Neural cell (in vitro differentiated cells): ENCODE data around the gene FAM174C. TPM values are rescaled to one million over a fixed set of nuclear protein-coding genes. Genes with fewer than 3 reads are reported as not detected.

ENCODE experiments used
- H2AFZ ChIP-seq: fragments of 200-600, 300-800 bp; sonication (generic), shearing (Covaris generic); 2 replicates; pipeline ENCODE4 v1.6.0; 2014; ENCODE audit warnings: low read depth, mild to moderate bottlenecking, antibody characterized with exemption, low read length, moderate library complexity
- H3F3A ChIP-seq: fragments of 200-600 bp; shearing (Covaris generic); 2 replicates; pipeline ENCODE4 v1.6.1; 2016; ENCODE audit warnings: mild to moderate bottlenecking, moderate library complexity, mixed read lengths, antibody characterized with exemption, low read length; ENCODE audit not compliant: insufficient read depth, poor library complexity, severe bottlenecking
- H3K27ac ChIP-seq: fragments of 200-600, 300-800 bp; sonication (generic), shearing (Covaris generic); 2 replicates; pipeline ENCODE4 v1.5.1; 2014; ENCODE audit warnings: mild to moderate bottlenecking, low read length, moderate library complexity
- H3K27me3 ChIP-seq: fragments of 300-800, 200-600 bp; sonication (generic), shearing (Covaris generic); 2 replicates; pipeline ENCODE4 v1.6.0; 2014; ENCODE audit warnings: mild to moderate bottlenecking, low read depth, low read length, moderate library complexity; ENCODE audit not compliant: insufficient read depth
- H3K36me3 ChIP-seq: fragments of 300-800, 200-600 bp; sonication (generic), shearing (Covaris generic); 2 replicates; pipeline ENCODE4 v1.5.1; 2014; ENCODE audit warnings: mild to moderate bottlenecking, antibody characterized with exemption, low read length, moderate library complexity; ENCODE audit not compliant: insufficient read depth
- H3K4me2 ChIP-seq: fragments of 300-800, 200-600 bp; sonication (generic), shearing (Covaris generic); 2 replicates; pipeline ENCODE4 v1.6.0; 2014; ENCODE audit warnings: mild to moderate bottlenecking, low read length
- H3K4me3 ChIP-seq: fragments of 300-800, 200-600 bp; sonication (generic), shearing (Covaris generic); 2 replicates; pipeline ENCODE4 v1.5.1; 2014; ENCODE audit warnings: mild to moderate bottlenecking, low read length, moderate library complexity
- H3K79me2 ChIP-seq: fragments of 200-600 bp; shearing (Covaris generic); replicated peaks from 2 replicates; pipeline ENCODE4 v1.6.0; 2014; ENCODE audit warnings: mild to moderate bottlenecking, low read length, moderate library complexity; ENCODE audit not compliant: insufficient read depth
- H3K9ac ChIP-seq: fragments of 300-800, 200-600 bp; sonication (generic), shearing (Covaris generic); 2 replicates; pipeline ENCODE4 v1.6.1; 2016; ENCODE audit warnings: mild to moderate bottlenecking, low read length, mixed read lengths
- H3K9me2 ChIP-seq: fragments of 200-600 bp; shearing (Covaris generic); 2 replicates; pipeline ENCODE4 v1.6.1; 2016; ENCODE audit warnings: mild to moderate bottlenecking, low read length, mixed read lengths; ENCODE audit not compliant: insufficient read depth
- H3K9me3 ChIP-seq: fragments of 200-600, 300-800 bp; sonication (generic), shearing (Covaris generic); 2 replicates; pipeline ENCODE4 v1.6.1; 2016; ENCODE audit warnings: mild to moderate bottlenecking, mixed run types, low read length, moderate library complexity, mixed read lengths
- H4K20me1 ChIP-seq: fragments of 200-600 bp; shearing (Covaris generic); 2 replicates; pipeline ENCODE4 v1.6.1; 2016; ENCODE audit warnings: mild to moderate bottlenecking, mixed run types; ENCODE audit not compliant: insufficient read depth
- EP300 ChIP-seq: fragments of 450-650 bp; conservative IDR thresholded peaks from 2 replicates; pipeline ENCODE4 v1.6.1; 2014; ENCODE audit warnings: antibody characterized with exemption, mild to moderate bottlenecking, moderate library complexity; ENCODE audit not compliant: poor library complexity, severe bottlenecking
- EZH2 ChIP-seq: fragments of 200-600, 300-800 bp; shearing (Covaris generic), sonication (generic); IDR thresholded peaks from 2 replicates; pipeline ENCODE4 v1.6.1; 2014; ENCODE audit warnings: antibody characterized with exemption, low read length, borderline replicate concordance, mild to moderate bottlenecking; ENCODE audit not compliant: insufficient read depth, poor library complexity, severe bottlenecking
- MXI1 ChIP-seq: fragments of 450-650 bp; conservative IDR thresholded peaks from 2 replicates; pipeline ENCODE4 v1.6.1; 2014; ENCODE audit warnings: antibody characterized with exemption, mild to moderate bottlenecking; ENCODE audit not compliant: poor library complexity, severe bottlenecking
- POLR2AphosphoS5 ChIP-seq: IDR thresholded peaks from 2 replicates; pipeline ENCODE4 v1.6.1; 2012
- RAD21 ChIP-seq: fragments of 450-650 bp; conservative IDR thresholded peaks from 2 replicates; pipeline ENCODE4 v1.6.1; 2014; ENCODE audit warnings: antibody characterized with exemption, mild to moderate bottlenecking, moderate library complexity
- SMC3 ChIP-seq: fragments of 450-650 bp; conservative IDR thresholded peaks from 2 replicates; pipeline ENCODE4 v1.6.1; 2014; ENCODE audit warnings: antibody characterized with exemption, mild to moderate bottlenecking, moderate library complexity; ENCODE audit not compliant: poor library complexity
- TAF1 ChIP-seq: IDR thresholded peaks from 2 replicates; pipeline ENCODE4 v1.6.1; 2012; ENCODE audit warnings: low read depth
- polyA plus RNA-seq: library from polyadenylated mRNA; depleted of rRNA; stranded (reverse); fragments of >200 nt; gene quantifications from 2 replicates; pipeline ENCODE4 v1.2.3, GENCODE V29; 2014
- TF ChIP-seq, protein P1 (sequence below): fragments of 450-650 bp; IDR thresholded peaks from 2 replicates; pipeline ENCODE4 v1.5.1; 2014; ENCODE audit warnings: antibody characterized with exemption, mild to moderate bottlenecking, moderate library complexity; ENCODE audit not compliant: poor library complexity, severe bottlenecking
- TF ChIP-seq, protein P2 (sequence below): IDR thresholded peaks from 2 replicates; pipeline ENCODE4 v1.6.1; 2012; ENCODE audit warnings: borderline replicate concordance

Gene FAM174C
- polyA plus RNA-seq, 1 donor from 2014 or later: 28.4 TPM

DNA sequence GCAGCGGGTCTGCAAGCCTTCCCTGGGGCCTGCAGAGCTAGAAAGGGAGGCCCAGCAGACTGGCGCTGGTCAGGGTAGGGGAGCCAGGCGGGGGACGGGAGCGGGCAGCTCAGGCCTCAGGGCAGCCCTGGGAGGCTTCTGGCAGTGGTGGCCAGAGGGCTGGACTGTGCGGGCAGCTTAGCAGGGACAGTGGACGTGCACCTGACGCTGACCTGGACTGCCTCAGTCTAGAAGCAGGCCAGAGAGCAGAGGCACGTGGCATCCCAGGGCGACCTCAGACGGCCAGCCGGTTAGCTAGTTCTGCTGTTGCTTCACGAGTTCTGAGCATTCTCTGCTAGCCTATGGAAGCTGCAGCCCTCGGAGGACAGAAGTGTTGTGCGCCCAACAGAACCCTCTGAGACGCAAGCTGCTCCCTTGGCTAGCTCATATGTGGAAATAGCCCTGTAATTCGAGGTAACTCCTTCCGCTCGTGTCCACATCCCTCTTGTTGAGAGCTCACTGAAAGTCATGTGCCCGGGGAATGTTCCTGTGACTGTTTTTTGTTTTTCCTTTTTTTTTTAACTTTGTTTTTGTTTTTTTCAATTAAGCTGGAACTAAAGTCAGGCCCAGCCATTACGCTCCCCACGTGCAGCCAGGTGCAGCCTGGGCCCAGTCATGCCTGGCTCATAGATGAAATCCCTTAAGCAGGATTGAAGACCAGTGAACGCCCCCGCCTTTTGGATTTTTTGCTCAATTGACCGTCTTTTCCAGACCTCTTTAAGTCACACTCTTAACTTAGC lies 1.9 kb upstream of the FAM174C start:
- Histone ChIP-seq H2AFZ (no peak overlapping the region), H3K79me2 (peaks cover 30% of the 10 kb centered on the region), H3F3A (no peaks in the 10 kb centered on the region), H3K4me3 (no peak overlapping the region), H3K27me3 (no peaks in the 10 kb centered on the region), H3K9me2 (no peaks in the 10 kb centered on the region), H3K9ac (peak overlapping the region; percentile 41), H4K20me1 (peaks cover 20% of the 10 kb centered on the region), H3K27ac (no peak overlapping the region), H3K36me3 (peaks cover 5% of the 10 kb centered on the region), H3K9me3 (no peaks in the 10 kb centered on the region), H3K4me2 (no peak overlapping the region)
- TF ChIP-seq RAD21 (no peak), SMC3 (no peak), MXI1 (no peak), POLR2AphosphoS5 (no peak), TAF1 (no peak)
- TF ChIP-seq, protein P1, sequence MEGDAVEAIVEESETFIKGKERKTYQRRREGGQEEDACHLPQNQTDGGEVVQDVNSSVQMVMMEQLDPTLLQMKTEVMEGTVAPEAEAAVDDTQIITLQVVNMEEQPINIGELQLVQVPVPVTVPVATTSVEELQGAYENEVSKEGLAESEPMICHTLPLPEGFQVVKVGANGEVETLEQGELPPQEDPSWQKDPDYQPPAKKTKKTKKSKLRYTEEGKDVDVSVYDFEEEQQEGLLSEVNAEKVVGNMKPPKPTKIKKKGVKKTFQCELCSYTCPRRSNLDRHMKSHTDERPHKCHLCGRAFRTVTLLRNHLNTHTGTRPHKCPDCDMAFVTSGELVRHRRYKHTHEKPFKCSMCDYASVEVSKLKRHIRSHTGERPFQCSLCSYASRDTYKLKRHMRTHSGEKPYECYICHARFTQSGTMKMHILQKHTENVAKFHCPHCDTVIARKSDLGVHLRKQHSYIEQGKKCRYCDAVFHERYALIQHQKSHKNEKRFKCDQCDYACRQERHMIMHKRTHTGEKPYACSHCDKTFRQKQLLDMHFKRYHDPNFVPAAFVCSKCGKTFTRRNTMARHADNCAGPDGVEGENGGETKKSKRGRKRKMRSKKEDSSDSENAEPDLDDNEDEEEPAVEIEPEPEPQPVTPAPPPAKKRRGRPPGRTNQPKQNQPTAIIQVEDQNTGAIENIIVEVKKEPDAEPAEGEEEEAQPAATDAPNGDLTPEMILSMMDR: no peak

DNA sequence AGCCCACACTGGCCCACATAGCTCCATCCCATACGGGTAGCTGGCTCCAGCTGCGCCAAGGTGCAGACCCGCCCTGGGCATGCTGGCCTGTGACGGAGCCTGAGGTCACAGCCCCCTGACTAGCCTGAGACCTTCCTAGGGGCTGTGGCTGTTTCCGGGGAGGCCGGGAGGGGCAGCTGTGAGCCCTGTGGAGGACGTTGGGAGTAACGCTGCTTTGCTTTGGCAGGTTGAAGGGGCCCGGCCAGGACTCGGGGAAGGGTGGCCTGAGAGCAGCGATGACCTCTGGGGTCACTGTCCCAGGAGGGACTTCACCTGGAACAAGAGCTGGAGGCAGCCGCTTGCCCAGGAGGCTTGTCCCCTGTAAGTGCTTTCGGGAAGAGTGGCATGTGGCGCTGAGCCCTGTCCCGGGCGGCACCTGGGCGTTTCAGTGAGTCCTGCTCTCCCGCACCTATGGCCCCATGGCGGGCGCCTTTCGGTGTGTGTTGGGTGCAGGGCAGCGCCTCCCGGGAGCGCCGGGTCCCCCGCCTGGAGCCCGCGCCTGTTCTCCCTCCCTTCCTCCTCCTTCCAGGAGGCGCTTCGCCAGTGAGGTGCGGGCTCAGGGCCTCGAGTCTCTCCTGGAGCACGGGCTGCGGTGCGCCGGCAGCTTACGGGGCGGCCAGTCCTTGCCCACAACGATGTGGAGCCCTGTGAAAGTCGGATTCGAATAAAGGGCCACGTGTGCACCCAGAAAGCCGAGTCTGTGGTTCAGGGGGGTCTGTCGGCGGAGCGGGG lies 1.1 kb upstream of the FAM174C start:
- Histone ChIP-seq H3F3A (no peaks in the 10 kb centered on the region), H3K4me3 (peak overlapping the region; percentile 82), H3K36me3 (peaks cover 5% of the 10 kb centered on the region), H3K27ac (peak overlapping the region; percentile 93), H3K9me2 (no peaks in the 10 kb centered on the region), H3K9ac (peak overlapping the region; percentile 87), H3K27me3 (no peaks in the 10 kb centered on the region), H4K20me1 (peaks cover 20% of the 10 kb centered on the region), H2AFZ (no peak overlapping the region), H3K4me2 (peak overlapping the region; percentile 44), H3K79me2 (peaks cover 30% of the 10 kb centered on the region), H3K9me3 (no peaks in the 10 kb centered on the region)
- TF ChIP-seq, protein P2, sequence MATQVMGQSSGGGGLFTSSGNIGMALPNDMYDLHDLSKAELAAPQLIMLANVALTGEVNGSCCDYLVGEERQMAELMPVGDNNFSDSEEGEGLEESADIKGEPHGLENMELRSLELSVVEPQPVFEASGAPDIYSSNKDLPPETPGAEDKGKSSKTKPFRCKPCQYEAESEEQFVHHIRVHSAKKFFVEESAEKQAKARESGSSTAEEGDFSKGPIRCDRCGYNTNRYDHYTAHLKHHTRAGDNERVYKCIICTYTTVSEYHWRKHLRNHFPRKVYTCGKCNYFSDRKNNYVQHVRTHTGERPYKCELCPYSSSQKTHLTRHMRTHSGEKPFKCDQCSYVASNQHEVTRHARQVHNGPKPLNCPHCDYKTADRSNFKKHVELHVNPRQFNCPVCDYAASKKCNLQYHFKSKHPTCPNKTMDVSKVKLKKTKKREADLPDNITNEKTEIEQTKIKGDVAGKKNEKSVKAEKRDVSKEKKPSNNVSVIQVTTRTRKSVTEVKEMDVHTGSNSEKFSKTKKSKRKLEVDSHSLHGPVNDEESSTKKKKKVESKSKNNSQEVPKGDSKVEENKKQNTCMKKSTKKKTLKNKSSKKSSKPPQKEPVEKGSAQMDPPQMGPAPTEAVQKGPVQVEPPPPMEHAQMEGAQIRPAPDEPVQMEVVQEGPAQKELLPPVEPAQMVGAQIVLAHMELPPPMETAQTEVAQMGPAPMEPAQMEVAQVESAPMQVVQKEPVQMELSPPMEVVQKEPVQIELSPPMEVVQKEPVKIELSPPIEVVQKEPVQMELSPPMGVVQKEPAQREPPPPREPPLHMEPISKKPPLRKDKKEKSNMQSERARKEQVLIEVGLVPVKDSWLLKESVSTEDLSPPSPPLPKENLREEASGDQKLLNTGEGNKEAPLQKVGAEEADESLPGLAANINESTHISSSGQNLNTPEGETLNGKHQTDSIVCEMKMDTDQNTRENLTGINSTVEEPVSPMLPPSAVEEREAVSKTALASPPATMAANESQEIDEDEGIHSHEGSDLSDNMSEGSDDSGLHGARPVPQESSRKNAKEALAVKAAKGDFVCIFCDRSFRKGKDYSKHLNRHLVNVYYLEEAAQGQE: no peak
- TF ChIP-seq POLR2AphosphoS5 (no peak), RAD21 (no peak), TAF1 (no peak), SMC3 (no peak), EZH2 (no peak), MXI1 (no peak), EP300 (no peak)
- TF ChIP-seq, protein P1: no peak
